NB4 (cell line): Measurements from ENCODE around the gene SLC6A19.

ENCODE experiments used
- DNase-seq: peaks from one replicate; pipeline ENCODE4 v3.0.0; 2010; ENCODE audit warnings: low read depth
- H3K4me3 ChIP-seq: one replicate; pipeline ENCODE4 v1.5.1; 2011; ENCODE audit warnings: mild to moderate bottlenecking, low read depth, low read length, moderate library complexity
- CTCF ChIP-seq: IDR thresholded peaks from one replicate; pipeline ENCODE4 v1.5.1; 2012; ENCODE audit warnings: low read depth, low read length
- MAX ChIP-seq: IDR thresholded peaks from 2 replicates; pipeline ENCODE4 v1.6.1; 2011; ENCODE audit warnings: low read depth, low read length
- MYC ChIP-seq: IDR thresholded peaks from 2 replicates; pipeline ENCODE4 v1.6.1; 2011; ENCODE audit warnings: low read depth, low read length
- POLR2A ChIP-seq: IDR thresholded peaks from 2 replicates; pipeline ENCODE4 v1.6.1; 2011; ENCODE audit warnings: mild to moderate bottlenecking; ENCODE audit not compliant: insufficient read length; ENCODE audit errors: extremely low read depth

The SLC6A19 gene

GRCh38 chr5:1202798-1203185 is 1.4 kb downstream of the SLC6A19 start:
- no peak for DNase-seq
- TF ChIP-seq MYC (no peak), CTCF (no peak), MAX (no peak), POLR2A (no peak)
- no peak overlapping the region for H3K4me3 ChIP-seq

- TF ChIP-seq MAX (no peak), CTCF (no peak), MYC (no peak), POLR2A (no peak)
- DNase-seq: no peak
- no peak overlapping the region for H3K4me3 ChIP-seq
Measured at GRCh38 chr5:1203311-1203967, 2.0 kb downstream of the SLC6A19 start.

GRCh38 chr5:1203968-1204692 is 2.7 kb downstream of the SLC6A19 start:
- TF ChIP-seq MAX (no peak), MYC (no peak), POLR2A (no peak), CTCF (no peak)
- DNase-seq: no peak
- H3K4me3 ChIP-seq: no peak overlapping the region

- H3K4me3 ChIP-seq: no peak overlapping the region
- peak; percentile 61 for DNase-seq
- TF ChIP-seq POLR2A (no peak), CTCF (peak; percentile 56)
Measured at GRCh38 chr5:1204693-1205242, 3.4 kb downstream of the SLC6A19 start.

- no peak for DNase-seq
- no peak for TF ChIP-seq MAX
- TF ChIP-seq MYC: no peak
- TF ChIP-seq POLR2A: no peak
- TF ChIP-seq CTCF: no peak
- H3K4me3 ChIP-seq: no peak overlapping the region
Measured at GRCh38 chr5:1205255-1206180, 4.1 kb downstream of the SLC6A19 start.
